ENCODE data around the gene GNAO1.

GNAO1 gene

DNA sequence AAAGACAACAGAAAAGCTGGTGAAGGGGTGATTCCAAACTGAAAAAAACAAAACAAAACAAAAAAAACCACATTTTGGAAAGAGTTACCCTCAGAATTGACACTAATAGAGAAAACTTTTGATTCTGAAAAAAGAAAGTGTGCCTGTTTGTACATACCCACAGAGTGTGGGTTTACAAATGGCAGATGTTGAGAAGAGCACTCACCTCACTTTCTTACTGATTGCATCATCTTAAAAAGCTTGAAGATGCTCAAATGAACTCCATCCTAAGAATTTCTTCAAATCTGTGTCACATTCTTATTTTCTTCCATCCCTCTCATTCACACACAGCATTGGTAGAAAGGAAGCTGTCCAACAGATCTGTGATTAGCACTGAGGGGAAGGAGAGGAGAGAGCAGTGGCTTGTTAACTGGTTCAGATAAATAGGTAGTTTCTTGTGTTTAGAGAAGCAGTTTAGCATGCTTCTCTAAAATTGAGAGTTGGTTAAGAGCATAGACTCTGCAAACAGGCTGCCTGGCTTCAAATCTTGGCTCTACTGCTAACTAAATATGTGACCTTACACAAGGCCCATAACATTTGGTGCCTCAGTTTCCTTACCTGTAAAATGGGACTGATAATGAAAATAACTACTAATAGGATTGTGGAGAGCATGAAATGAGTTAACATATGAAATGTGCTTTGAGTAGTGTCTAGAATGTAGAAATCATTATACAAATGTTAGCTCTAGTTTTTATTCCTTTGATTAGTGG is 6.9 kb downstream of the GNAO1 start:
- no peak for DNase-seq (ENCODE audit: low spot score)

GRCh38 chr16:56198755-56199114 is 7.4 kb downstream of the GNAO1 start:
- no peak for DNase-seq (ENCODE audit: low spot score)

GRCh38 chr16:56199164-56199563 is 7.9 kb downstream of the GNAO1 start:
- no peak for DNase-seq (ENCODE audit: low spot score)

DNA sequence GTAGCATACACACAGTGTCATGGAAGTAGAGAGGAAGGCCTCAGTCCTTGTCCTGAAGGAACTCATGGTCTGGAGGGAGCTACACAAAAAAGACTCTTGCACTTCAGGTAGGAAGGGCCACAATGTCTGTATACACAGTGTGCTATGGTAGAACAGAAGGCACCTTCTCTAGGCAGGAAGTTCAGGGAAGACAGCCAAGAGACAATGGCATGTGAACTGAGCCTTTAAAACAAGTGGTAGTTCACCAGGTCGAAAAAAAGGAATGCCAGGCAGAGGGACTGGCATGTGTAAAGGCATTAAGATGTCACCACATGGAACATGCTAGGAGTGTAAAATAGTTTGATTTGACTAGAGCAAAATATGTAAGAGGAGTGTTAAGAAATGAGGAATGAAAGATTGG is 9.7 kb downstream of the GNAO1 start:
- DNase-seq (ENCODE audit: low spot score), result no peak

DNA sequence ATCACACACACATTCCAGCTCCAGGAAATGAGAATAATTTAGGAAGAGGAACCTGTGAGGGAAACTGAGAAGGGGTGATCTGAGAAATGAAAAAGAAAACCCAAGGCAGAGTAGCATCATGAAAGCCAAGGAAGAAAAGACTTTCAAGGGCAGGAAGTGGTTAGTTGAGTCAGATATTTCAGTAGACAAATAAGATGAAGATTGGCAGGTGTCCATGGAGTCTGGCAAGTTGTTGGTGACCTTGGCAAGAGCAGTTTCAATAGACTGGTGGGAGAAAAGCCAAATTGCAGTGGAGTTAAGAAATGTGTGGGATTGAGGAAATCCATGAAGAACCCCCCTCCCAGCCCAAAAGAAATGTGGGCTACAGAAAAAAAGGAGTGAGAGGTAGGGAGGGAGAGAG is 10.7 kb downstream of the GNAO1 start:
- no peak for DNase-seq (ENCODE audit: low spot score)

DNA sequence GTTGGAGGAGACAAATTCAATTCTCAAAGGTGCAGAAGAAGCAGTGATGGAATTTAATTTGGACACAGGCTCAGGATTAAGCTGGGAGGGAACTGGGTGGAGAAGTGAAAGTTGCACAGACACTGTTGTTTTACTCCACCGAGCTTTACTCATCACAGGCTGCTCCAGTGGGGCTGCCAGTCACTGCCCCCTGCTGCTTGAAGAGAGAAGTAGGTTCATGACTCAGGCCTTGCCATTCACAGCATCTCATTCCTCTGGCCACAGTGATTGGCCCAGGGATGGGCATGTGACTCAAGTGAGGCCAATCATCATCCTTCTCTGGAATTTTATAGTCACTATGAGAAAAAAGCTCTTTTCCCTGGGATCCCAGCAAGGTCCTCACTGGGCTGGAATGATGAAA is 11.8 kb downstream of the GNAO1 start:
- peak; percentile 26 for DNase-seq (ENCODE audit: low spot score)

- DNase-seq (ENCODE audit: low spot score), result no peak
Observed at GRCh38 chr16:56204816-56205215, 13.5 kb downstream of the GNAO1 start.

DNA sequence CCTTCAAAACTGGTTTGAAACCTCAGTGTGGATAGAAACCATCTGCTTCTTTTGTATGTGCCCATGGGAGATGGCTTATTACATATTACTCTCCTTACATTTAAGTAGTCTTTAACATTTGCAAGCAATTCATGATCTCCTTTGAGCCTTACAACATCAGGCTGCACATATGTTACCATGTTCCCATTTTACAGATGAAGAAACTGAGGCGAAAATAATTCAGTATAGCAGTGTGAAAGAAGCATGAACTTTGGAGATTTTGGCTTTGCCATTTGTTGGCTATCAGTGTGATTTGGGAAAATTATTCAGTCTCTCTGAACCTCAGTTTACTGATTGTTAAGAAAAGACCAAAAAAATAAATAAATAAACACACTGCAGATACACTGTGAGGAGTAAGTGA is 15.7 kb downstream of the GNAO1 start:
- no peak for DNase-seq (ENCODE audit: low spot score)

DNA sequence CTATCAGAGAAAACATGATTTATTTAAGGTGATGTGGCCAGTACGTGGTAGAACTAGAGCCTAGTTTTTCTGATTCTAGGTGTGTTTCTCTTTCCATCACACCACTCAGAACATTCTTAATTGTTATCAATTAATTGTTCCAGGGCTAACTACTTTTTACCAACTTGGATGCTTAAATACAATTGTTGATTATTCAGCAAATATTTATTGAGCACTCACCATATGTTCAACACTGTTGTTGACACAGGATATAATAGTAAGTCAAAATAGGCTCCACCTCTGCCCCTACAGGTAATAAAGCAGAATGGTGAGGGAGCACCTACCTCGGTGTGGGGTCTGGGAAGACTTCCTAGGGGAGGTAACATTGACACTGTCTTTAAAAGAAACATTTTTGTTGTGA is 16.1 kb downstream of the GNAO1 start:
- DNase-seq (ENCODE audit: low spot score), result no peak

- DNase-seq (ENCODE audit: low spot score), result no peak
Observed at GRCh38 chr16:56211435-56211981, 20.2 kb downstream of the GNAO1 start.

DNA sequence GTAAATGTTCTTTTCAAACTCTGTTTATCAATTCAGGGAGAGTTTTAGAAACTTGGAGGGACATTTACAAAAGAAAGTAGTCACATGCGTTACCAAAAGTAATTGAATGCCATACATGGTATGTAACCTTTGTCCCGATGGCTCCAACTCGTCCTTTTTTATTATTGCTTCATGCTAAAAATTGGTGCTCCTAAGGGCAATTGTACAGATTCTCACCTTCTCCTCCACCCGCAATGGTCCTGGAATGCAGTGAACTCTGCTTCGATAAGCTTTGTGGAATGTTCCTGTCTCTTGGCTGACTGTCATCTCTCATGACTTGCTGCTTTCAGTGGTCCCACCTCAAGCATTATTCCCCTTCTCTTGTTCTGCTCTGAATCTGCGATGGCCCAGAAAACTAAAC is 20.9 kb downstream of the GNAO1 start:
- DNase-seq (ENCODE audit: low spot score), result no peak

GRCh38 chr16:56221995-56222394 is 30.7 kb downstream of the GNAO1 start:
- no peak for DNase-seq (ENCODE audit: low spot score)

DNA sequence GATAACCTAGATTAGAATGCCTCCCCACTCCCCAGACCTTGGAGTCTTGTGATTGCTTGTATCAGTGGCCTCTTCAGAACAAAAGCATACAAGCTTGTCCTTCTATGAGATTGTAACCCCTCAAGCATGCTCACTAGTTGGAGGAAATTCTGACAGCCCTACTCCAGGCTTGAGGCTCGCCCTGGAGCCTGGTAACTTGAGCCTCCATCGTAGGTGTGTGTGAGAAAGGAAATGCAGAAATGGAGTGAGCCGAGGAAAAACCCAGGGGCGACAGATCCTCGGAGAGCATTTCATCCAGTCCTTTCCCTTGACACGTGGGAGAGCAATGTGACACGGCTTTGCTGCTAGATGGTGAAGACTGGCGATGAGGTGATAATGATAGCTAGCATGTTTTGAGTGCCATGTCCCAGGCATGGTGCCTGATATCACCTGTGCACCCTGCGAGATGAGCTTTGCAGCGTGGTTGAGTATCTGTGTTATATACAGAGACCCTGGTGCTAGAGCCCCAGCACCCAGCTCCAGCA is 31.2 kb downstream of the GNAO1 start:
- no peak for DNase-seq (ENCODE audit: low spot score)

DNA sequence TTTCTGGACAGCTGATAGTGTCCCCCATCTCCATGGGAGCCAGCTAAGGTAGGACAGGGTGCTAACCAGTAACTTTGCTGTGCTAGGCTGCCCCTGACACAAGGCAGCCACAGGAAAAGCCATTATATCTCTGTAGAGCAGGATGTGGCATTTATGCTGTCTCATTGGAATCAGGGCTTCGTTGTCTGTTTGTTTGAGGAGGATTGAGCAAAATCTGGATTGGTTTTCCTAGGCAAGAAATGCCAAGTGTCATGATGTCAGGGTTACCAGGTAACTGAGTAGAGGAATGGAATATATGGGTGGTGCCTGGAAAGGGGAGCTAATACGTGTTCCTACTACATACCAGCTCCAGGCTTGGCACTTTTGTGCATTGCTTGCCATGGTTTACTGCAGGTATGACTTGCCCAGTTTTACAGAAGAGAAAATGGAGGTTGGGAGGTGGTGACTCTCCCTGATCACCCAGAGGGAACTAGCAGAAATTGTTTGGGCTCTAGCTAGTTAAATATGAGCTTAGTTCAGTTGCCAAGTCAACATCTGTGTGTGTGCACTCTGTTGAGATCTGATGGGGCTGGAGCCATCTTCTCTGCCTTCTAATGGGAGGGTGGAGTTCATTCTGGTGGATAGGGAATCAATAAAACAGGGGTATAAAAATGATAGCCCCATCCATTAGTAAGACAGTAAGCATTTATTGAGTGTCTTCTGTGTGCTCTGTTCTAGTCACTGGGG is 33.9 kb downstream of the GNAO1 start:
- DNase-seq (ENCODE audit: low spot score), result no peak

DNA sequence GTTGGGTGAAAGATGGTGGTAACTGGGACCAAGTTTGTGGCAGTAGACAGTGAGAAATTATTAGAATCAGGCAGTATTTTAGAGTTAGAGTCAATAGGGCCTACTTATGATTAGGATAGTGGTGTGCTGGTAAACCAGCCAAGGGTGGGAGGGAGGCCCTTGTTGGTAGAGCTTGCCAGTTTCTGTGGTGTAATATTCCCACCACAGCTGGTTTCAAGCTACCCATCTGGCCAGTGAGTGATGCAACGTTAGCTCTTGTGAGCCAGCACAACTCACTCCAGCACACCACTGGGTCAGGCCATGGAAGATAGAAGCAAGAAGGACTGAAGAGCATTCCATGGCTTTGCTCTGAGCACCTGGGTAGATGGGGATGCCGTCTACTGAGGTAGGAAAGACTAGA is 34.9 kb downstream of the GNAO1 start:
- DNase-seq (ENCODE audit: low spot score), result no peak

- DNase-seq (ENCODE audit: low spot score), result no peak
Observed at GRCh38 chr16:56226845-56227525, 35.7 kb downstream of the GNAO1 start.

DNA sequence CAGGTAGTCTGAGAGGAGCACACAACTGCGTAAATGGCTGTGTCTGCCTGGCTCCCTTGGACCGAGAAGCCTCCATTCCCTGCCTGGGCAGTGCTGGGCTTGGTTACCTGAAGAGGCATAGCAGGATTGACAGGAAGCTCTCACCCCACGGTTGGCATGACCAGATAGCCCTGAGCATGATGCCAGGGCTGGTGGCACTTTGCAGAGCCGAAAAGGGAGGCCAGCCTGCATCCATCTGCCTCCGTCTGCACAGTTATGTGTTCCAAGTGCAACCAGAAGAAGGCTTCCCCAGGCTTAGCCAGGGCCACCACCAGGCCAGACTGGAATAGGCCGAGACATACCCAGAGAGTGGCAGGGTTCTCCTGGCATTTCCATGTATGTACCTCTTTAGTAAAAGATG is 36.6 kb downstream of the GNAO1 start:
- no peak for DNase-seq (ENCODE audit: low spot score)

- no peak for DNase-seq (ENCODE audit: low spot score)
Observed at GRCh38 chr16:56228476-56228875, 37.2 kb downstream of the GNAO1 start.

DNA sequence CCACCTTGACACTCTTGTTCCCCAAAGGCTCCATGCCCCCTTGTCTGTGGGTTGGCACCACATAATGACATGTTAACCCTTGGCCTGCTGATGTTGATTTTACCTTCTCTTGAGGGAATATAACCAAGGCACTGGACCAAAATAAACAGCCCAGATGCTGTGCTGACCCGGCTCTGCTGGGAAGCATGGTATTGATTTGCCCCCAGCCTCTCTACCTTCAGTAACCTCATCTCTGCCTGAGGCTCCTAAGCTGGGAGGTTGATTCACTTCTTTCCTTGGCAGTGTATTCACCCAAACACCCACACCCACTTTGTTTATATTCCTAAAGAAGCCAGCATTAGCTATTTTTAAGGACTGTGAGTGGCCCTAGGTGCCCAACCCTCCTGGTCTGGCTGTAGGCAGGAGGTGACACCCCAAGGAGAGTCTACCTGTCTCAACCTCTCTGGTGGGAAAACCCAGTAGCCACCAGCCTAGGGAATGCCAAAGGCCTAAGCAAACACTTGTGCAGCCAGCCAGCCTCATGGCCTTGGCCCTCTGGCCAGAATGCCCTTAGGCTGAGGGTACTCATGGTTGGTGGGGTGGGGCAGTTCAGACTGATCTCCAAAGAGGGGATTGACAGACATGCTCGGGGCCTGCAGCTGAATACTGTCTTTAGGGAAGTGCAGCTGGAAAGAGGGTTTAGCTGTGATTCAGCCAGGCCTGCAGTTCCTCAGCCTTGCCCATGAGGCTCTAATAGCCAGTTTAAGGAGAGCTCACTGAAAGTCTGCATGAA is 42.7 kb downstream of the GNAO1 start:
- no peak for DNase-seq (ENCODE audit: low spot score)

GRCh38 chr16:56234737-56235136 is 43.4 kb downstream of the GNAO1 start:
- DNase-seq (ENCODE audit: low spot score), result no peak

- no peak for DNase-seq (ENCODE audit: low spot score)
Observed at GRCh38 chr16:56237451-56237930, 46.2 kb downstream of the GNAO1 start.

DNA sequence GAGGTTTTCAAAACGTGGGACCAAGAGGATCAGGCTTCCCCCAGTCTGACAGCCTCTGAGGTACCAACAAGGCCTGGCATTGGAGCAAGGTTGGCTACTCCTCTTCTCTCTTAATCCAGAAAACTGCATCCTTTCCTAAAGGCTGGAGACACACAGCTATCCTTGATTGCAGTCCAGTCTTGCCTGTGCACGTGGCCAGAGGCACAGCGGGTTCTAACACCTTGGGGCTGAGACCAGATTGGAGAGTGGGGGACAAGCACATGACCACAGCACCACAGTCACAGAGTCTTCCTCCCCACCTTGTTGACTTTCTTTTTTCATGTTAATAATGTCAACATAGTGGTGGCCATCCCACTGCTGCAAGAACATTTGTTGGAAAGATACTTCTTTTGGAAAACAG is 46.9 kb downstream of the GNAO1 start:
- no peak for DNase-seq (ENCODE audit: low spot score)

Data from HuH-7 (cell line).